K562 (cell line): Measurements from ENCODE around the gene FAHD2B. TPM values are rescaled to one million over a fixed set of nuclear protein-coding genes. Genes with fewer than 3 reads are reported as not detected.
A peak's percentile ranks its signal among the peaks of the same experiment; 100 is the strongest.
"Not testable (repeated sequence)": the region's sequence is repeated elsewhere in the genome, so short reads cannot be mapped to it uniquely, and the experiment has no call there.

ENCODE experiments used
- ATAC-seq: fragments of 200-7000 bp; cut with Tn5 transposase; 3 replicates; pipeline ENCODE4 v1.9.1; 2020; ENCODE audit warnings: moderate library complexity
- BruUV-seq: library from RNA; stranded (reverse); fragments of 400-500 nt; replicated peaks from 2 replicates; lab custom pipeline; 2021; lab: Mats Ljungman, UMichigan
- CTCF ChIA-PET: fragments of 300-600 bp; formaldehyde crosslinking; extraction: SDS; loops from one replicate; lab custom pipeline; 2021; ENCODE audit warnings: low intra/inter-chr PET ratio; lab: Yijun Ruan, JAX
- POLR2A ChIA-PET: fragments of 300-600, 350-650 bp; sonication (Branson Sonifier 250); formaldehyde crosslinking; extraction: SDS; loops from one replicate; lab custom pipeline; 2021; ENCODE audit warnings: antibody characterized with exemption, inconsistent platforms; lab: Yijun Ruan, JAX
- DNase-seq, 4 experiments: peaks; one replicate each; pipeline versions ENCODE4 v3.0.0 to v3.0.0-alpha.2; 2011 to 2018; ENCODE audit warnings: low spot score in 3 of 4, mixed read lengths in 3 of 4; ENCODE audit errors: extremely low read depth in 1 of 4
- FAIRE-seq: peaks from 2 replicates; lab custom pipeline; 2011; peaks lifted over from hg19 to GRCh38; lab: Jason Lieb, UNC
- H2AFZ ChIP-seq: 2 replicates; pipeline ENCODE4 v1.6.0; 2011; ENCODE audit warnings: low read depth, low read length, control low read depth, inconsistent platforms
- H3K27ac ChIP-seq: fragments of 200-600 bp; 3 replicates; pipeline ENCODE4 v1.8.0; 2011; ENCODE audit warnings: low read depth, mild to moderate bottlenecking, control low read depth, inconsistent platforms, low read length, moderate library complexity, mixed read lengths; ENCODE audit errors: extremely low read depth
- H3K27me3 ChIP-seq, 2 experiments: fragments of 300-600 bp in 1 of 2; 2 replicates in 1 of 2; 3 replicates in 1 of 2; pipeline versions ENCODE4 v1.6.0 to v1.8.0; 2011; ENCODE audit warnings: inconsistent platforms in 2 of 2, low read length in 2 of 2, mild to moderate bottlenecking in 1 of 2, mixed read lengths in 1 of 2, moderate library complexity in 1 of 2; ENCODE audit not compliant: control insufficient read depth in 2 of 2, insufficient read depth in 2 of 2
- H3K36me3 ChIP-seq: fragments of 300-600 bp; 3 replicates; pipeline ENCODE4 v1.8.0; 2011; ENCODE audit warnings: mild to moderate bottlenecking, low read length, inconsistent platforms; ENCODE audit not compliant: control insufficient read depth, insufficient read depth
- H3K4me1 ChIP-seq, 2 experiments: fragments of 200-600 bp in 1 of 2; replicated peaks in 1 of 2; 2 replicates in 1 of 2; 3 replicates in 1 of 2; pipeline versions ENCODE4 v1.5.1 to v1.8.0; 2011; ENCODE audit warnings: inconsistent platforms in 2 of 2, low read length in 2 of 2, mild to moderate bottlenecking in 1 of 2, mixed read lengths in 1 of 2, moderate library complexity in 1 of 2; ENCODE audit not compliant: control insufficient read depth in 2 of 2, insufficient read depth in 2 of 2
- H3K4me2 ChIP-seq: 2 replicates; pipeline ENCODE4 v1.6.1; 2011; ENCODE audit warnings: low read length, control low read depth, inconsistent platforms, mixed read lengths; ENCODE audit not compliant: insufficient read depth
- H3K4me3 ChIP-seq: fragments of 200-600 bp; sonication (generic), shearing (Covaris generic); 2 replicates; pipeline ENCODE4 v1.5.1; 2016; ENCODE audit warnings: control low read depth, inconsistent platforms
- H3K79me2 ChIP-seq: fragments of 200-600 bp; 3 replicates; pipeline ENCODE4 v1.8.0; 2011; ENCODE audit warnings: low read length, inconsistent platforms; ENCODE audit not compliant: control insufficient read depth, insufficient read depth
- H3K9ac ChIP-seq, 2 experiments: 2 replicates each; pipeline versions ENCODE4 v1.6.0 to v1.6.1; 2011; ENCODE audit warnings: low read depth in 2 of 2, low read length in 2 of 2, control low read depth in 1 of 2, inconsistent platforms in 1 of 2, mild to moderate bottlenecking in 1 of 2, mixed read lengths in 1 of 2; ENCODE audit not compliant: insufficient read depth in 1 of 2
- H3K9me1 ChIP-seq: one replicate; pipeline ENCODE4 v1.6.0; 2011; ENCODE audit warnings: inconsistent platforms, mild to moderate bottlenecking, low read length, moderate library complexity; ENCODE audit not compliant: control insufficient read depth, insufficient read depth
- H3K9me3 ChIP-seq: replicated peaks from 2 replicates; pipeline ENCODE4 v1.5.1; 2011; ENCODE audit warnings: low read depth, low read length, inconsistent platforms; ENCODE audit not compliant: control insufficient read depth, insufficient read depth
- H4K20me1 ChIP-seq: replicated peaks from 2 replicates; pipeline ENCODE4 v1.6.1; 2011; ENCODE audit warnings: low read length, inconsistent platforms, mixed read lengths; ENCODE audit not compliant: control insufficient read depth, insufficient read depth
- WGBS: fragments of 100-300 bp; shearing (Covaris generic); methylation state at CpG from one replicate; pipeline ENCODE4 v1.1.6; 2016; ENCODE audit warnings: low coverage, mixed read lengths; ENCODE audit not compliant: insufficient coverage; ENCODE audit errors: missing lambda C conversion rate; 5-methylcytosine and 5-hydroxymethylcytosine counted together
- in situ Hi-C: fragments of 300-500 bp; cut with MboI; formaldehyde crosslinking; loops from 4 replicates; pipeline ENCODE4 v1.15.0; 2018; ENCODE audit warnings: inconsistent platforms, mixed read lengths
- intact Hi-C: fragments of 100-400 bp; cut with micrococcal nuclease; formaldehyde crosslinking; loops from 2 replicates; pipeline ENCODE4 v1.14.2; 2022
- polyA plus RNA-seq, 8 experiments: library from polyadenylated mRNA; depleted of rRNA in 4 of 8; stranded (reverse) in 5 of 8; unstranded in 3 of 8; fragments of >200 nt; fragmentation: Nextera tagmentation in 2 of 8; fragmentation: Illumina TruSeq in 1 of 8; extraction: Ambion mirVana in 2 of 8; extraction: Trizol in 1 of 8; gene quantifications; 2 replicates each; pipeline versions ENCODE4 v1.2.1 to v1.2.3, GENCODE V29; 2011 to 2014; ENCODE audit warnings: inconsistent platforms in 1 of 8, missing spikeins in 1 of 8
- total RNA-seq, 7 experiments: library from RNA; depleted of rRNA in 6 of 7; stranded (reverse); fragments of >200 nt in 6 of 7; fragmentation: Illumina TruSeq in 2 of 7; extraction: Trizol in 2 of 7; gene quantifications; 2 replicates each; pipeline versions ENCODE4 v1.2.1 to v1.2.3, GENCODE V29; 2011 to 2021; ENCODE audit warnings: low replicate concordance in 1 of 7
- TF ChIP-seq, protein P1 (sequence below), 3 experiments: IDR thresholded peaks in 2 of 3; conservative IDR thresholded peaks in 1 of 3; 2 replicates each; pipeline ENCODE4 v1.5.1; 2011 to 2012; ENCODE audit warnings: low read length in 3 of 3, mild to moderate bottlenecking in 3 of 3, control low read depth in 2 of 3, improper control_type of control experiment in 1 of 3, inconsistent platforms in 1 of 3, low read depth in 1 of 3, mixed read lengths in 1 of 3, moderate library complexity in 1 of 3; ENCODE audit not compliant: insufficient read depth in 2 of 3

The FAHD2B gene
- total and polyA plus RNA-seq, 9 of the 15 experiments (the other 6 are each of a cell fraction or from before 2014, with no cell fraction given), result 4.7 to 36.6 (median 26.1) TPM

DNA sequence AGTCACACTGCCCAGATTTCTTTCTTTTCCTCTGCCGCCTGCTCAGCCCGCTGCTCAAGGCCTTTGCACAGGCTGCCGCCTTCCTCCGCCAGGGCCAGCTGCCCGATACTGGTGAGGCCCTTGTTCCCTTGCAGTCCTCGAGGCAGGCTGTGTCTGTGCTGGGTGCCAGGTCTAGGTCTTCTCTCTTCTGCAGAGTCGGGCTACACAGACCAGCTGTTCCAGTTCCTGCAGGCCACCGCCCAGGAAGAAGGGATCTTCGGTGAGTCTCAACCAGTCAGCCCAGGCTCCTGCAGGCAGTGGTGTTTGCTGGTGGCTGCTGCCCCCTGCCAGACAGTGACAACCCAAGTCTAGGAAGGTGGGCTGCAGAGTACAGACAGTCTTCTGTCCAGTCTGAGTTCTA, 12.5 kb downstream of the FAHD2B start:
- intact Hi-C loops, H3K79me2 ChIP-seq, H3K9me3 ChIP-seq, H2AFZ ChIP-seq, H3K4me1 ChIP-seq, H3K27me3 ChIP-seq, H3K27ac ChIP-seq, H3K9me1 ChIP-seq, H3K4me2 ChIP-seq, H4K20me1 ChIP-seq, in situ Hi-C loops, BruUV-seq, H3K4me3 ChIP-seq, H3K9ac ChIP-seq, FAIRE-seq, DNase-seq, POLR2A ChIA-PET, CTCF ChIA-PET, H3K36me3 ChIP-seq: not testable (repeated sequence)
- peak; percentile 36 for ATAC-seq
- WGBS, result 0% methylated on average over 1 of the region's 9 CpGs
- TF ChIP-seq, protein P1, sequence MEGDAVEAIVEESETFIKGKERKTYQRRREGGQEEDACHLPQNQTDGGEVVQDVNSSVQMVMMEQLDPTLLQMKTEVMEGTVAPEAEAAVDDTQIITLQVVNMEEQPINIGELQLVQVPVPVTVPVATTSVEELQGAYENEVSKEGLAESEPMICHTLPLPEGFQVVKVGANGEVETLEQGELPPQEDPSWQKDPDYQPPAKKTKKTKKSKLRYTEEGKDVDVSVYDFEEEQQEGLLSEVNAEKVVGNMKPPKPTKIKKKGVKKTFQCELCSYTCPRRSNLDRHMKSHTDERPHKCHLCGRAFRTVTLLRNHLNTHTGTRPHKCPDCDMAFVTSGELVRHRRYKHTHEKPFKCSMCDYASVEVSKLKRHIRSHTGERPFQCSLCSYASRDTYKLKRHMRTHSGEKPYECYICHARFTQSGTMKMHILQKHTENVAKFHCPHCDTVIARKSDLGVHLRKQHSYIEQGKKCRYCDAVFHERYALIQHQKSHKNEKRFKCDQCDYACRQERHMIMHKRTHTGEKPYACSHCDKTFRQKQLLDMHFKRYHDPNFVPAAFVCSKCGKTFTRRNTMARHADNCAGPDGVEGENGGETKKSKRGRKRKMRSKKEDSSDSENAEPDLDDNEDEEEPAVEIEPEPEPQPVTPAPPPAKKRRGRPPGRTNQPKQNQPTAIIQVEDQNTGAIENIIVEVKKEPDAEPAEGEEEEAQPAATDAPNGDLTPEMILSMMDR (IDR thresholded peaks at IDR 0.05 in 2 of 3, conservative IDR thresholded peaks at IDR 0.05 in 1 of 3; ENCODE audit: insufficient read depth in 2 of 3, low read depth in 1 of 3, low read length in 3 of 3), result 0 out of 6 replicates have a peak, but pooled peaks of 1 of the 3 experiments have one; percentile 8

DNA sequence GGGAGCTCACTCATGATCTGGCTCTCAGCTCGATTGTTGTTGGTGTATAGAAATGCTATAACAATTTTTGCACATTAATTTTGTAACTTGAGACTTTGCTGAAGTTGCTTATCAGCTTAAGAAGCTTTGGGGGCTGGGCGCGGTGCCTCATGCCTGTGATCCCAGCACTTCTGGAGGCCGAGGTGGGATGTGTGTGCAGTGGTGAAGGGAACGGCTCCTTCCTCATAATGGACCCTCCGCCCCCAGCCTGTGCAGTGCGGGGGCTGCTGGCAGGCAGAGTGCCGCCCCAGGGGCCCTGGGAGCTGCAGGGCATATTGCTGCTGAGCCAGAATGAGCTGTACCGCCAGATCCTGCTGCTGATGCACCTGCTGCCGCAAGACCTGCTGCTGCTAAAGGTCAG, 13.8 kb downstream of the FAHD2B start:
- DNase-seq, H4K20me1 ChIP-seq, H3K36me3 ChIP-seq, BruUV-seq, H3K27me3 ChIP-seq, H3K79me2 ChIP-seq, H3K9me3 ChIP-seq, H3K4me2 ChIP-seq, intact Hi-C loops, CTCF ChIA-PET, H3K27ac ChIP-seq, H3K4me1 ChIP-seq, POLR2A ChIA-PET, H3K9me1 ChIP-seq, H3K4me3 ChIP-seq, FAIRE-seq, H3K9ac ChIP-seq, H2AFZ ChIP-seq, in situ Hi-C loops: not testable (repeated sequence)
- 6% methylated on average over 7 of the region's 10 CpGs for WGBS
- peak; percentile 17; the same call in 1 of the 3 replicates for ATAC-seq

DNA sequence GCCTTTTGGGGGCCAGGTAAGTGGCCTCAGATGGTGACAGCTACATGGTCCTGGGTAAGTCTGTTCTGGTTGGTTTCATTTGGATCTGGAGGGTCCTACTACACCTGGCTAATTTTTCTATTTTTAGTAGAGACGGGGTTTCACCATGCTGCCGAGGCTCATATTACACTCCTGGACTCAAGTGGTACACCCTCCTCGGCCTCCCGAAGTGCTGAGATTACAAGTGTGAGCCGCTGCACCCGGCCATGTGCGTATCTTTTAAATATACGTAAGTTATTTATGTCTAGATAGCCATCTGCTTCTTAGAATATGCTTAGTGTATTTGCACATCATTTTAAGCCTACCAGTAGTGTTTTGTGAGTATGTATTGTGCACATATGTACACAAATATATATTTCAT, 17.5 kb downstream of the FAHD2B start:
- H2AFZ ChIP-seq, H3K9me3 ChIP-seq, H3K36me3 ChIP-seq, in situ Hi-C loops, POLR2A ChIA-PET, H3K79me2 ChIP-seq, H3K27ac ChIP-seq, H3K9ac ChIP-seq, H3K4me2 ChIP-seq, ATAC-seq, H4K20me1 ChIP-seq, H3K9me1 ChIP-seq, CTCF ChIA-PET, H3K27me3 ChIP-seq, BruUV-seq, intact Hi-C loops, H3K4me1 ChIP-seq, FAIRE-seq, H3K4me3 ChIP-seq, DNase-seq: not testable (repeated sequence)
- 0% methylated on average over 8 of the region's 8 CpGs for WGBS
